GM12801 (cell line): ENCODE measurements around the gene CACNA1G.

Source experiments
- CTCF ChIP-seq: IDR thresholded peaks from one replicate; pipeline ENCODE4 v1.5.1; 2011; ENCODE audit warnings: control low read depth; ENCODE audit not compliant: insufficient read length; ENCODE audit errors: extremely low read depth

Gene CACNA1G

GRCh38 chr17:50585891-50586290 is 25.4 kb downstream of the CACNA1G start:
- no peak for TF ChIP-seq CTCF

- TF ChIP-seq CTCF = no peak
These were observed 26.1 kb downstream of the CACNA1G start for GRCh38 chr17:50586421-50587247.

- no peak for TF ChIP-seq CTCF
These were observed 27.1 kb downstream of the CACNA1G start for GRCh38 chr17:50587571-50587970.

- TF ChIP-seq CTCF = no peak
These were observed 28.0 kb downstream of the CACNA1G start for GRCh38 chr17:50588391-50589049.

- TF ChIP-seq CTCF = no peak
These were observed 28.7 kb downstream of the CACNA1G start for GRCh38 chr17:50589095-50589705.

GRCh38 chr17:50590946-50591737 is 30.6 kb downstream of the CACNA1G start:
- TF ChIP-seq CTCF = no peak

GRCh38 chr17:50593321-50593720 is 32.8 kb downstream of the CACNA1G start:
- no peak for TF ChIP-seq CTCF
